GM19397 (cell line): ENCODE measurements around the gene CNTROB.
"Not testable (repeated sequence)": the region's sequence is repeated elsewhere in the genome, so short reads cannot be mapped to it uniquely, and the experiment has no call there.

Experiments
- ATAC-seq: cut with Tn5 transposase; IDR thresholded peaks from one replicate; pipeline ENCODE4 v1.9.1; 2021; ENCODE audit warnings: mild to moderate bottlenecking, moderate library complexity; ENCODE audit not compliant: unreplicated experiment

The CNTROB gene

DNA sequence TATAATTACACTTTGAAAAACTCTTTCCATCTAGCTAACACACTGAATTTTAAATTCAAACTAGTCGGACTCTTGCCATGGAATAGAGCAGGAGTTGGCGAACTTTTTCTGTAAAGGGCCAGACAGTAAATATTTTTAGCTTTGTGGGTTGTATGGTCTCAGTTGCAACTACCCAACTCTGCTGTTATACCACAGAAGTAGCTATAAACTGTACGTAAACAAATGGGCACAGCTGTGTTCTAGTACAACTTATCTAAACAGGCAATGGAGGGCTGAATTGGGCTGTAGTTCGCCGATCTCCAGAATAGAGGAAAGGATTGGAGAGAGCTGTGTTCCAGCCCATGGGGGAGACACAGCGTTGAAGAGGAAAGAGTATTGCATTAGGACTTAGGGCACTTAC lies 8.7 kb downstream of the CNTROB start:
- no peak for ATAC-seq

DNA sequence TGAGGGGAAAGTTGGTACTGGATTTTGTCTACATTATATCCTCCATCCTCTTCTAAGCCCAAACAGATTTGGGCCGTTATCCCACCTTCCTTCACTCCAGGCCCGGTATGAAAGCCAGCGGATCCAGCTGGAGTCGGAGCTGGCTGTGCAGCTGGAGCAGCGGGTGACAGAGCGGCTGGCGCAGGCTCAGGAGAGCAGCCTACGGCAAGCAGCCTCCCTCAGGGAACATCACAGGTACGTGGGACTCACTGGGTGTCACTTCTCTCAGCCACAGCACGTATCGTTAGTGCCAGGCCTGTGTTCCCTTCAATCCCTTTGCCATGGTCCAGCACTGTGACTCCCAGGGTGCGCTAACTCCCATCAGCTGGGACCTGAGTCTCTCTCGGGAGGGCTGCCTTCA lies 11.3 kb downstream of the CNTROB start:
- no peak for ATAC-seq

GRCh38 chr17:7944326-7944725 lies 12.3 kb downstream of the CNTROB start:
- ATAC-seq: no peak

DNA sequence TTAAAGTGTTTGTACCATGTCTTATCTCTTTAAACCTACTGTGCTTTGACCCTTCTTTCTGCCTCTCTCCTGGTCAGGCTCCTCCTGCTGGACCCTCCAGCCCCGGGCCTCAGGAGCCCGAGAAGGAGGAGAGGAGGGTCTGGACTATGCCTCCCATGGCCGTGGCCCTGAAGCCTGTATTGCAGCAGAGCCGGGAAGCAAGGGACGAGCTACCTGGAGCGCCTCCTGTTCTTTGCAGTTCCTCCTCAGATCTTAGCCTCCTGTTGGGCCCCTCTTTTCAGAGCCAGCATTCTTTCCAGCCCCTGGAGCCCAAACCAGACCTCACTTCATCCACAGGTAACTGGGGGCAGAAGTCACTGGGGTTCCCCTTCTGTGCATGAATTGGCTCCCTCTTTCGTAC lies 13.6 kb downstream of the CNTROB start:
- no peak for ATAC-seq

DNA sequence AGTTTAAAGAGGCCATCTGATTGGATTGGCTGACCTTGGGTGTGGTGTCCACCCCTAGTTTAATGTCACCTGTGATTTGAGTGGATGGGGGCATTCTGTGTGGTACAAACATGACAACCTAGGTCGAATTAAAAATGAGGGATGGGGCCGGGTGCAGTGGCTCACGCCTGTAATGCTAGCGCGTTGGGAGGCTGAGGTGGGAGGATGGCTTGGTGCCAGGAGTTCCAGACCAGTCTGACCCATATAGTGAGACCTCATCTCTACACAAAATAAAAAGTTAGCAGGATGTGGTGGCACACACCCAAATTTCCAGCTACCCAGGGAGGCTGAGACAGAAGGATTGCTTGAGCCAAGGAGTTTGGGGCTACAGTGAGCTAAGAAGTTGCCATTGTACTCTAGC lies 14.4 kb downstream of the CNTROB start:
- no peak for ATAC-seq

GRCh38 chr17:7947651-7948050 lies 15.6 kb downstream of the CNTROB start:
- ATAC-seq: no peak

DNA sequence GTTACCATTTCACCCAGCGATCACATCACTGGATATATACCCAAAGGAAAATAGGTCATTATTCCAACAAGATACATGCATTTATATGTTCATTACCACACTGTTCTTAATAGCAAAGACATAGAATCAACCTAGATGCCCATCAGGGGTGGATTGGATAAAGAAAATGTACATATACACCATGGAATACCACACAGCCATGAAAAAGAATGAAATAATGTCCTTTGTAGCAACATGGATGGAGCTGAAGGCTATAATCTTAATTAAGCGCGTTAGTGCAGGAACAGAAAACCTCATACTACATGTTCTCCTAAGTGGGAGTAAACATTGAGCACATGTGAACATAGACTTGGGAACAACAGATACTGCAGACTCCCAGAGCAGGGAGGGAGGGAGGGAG lies 18.6 kb downstream of the CNTROB start:
- no peak for ATAC-seq

DNA sequence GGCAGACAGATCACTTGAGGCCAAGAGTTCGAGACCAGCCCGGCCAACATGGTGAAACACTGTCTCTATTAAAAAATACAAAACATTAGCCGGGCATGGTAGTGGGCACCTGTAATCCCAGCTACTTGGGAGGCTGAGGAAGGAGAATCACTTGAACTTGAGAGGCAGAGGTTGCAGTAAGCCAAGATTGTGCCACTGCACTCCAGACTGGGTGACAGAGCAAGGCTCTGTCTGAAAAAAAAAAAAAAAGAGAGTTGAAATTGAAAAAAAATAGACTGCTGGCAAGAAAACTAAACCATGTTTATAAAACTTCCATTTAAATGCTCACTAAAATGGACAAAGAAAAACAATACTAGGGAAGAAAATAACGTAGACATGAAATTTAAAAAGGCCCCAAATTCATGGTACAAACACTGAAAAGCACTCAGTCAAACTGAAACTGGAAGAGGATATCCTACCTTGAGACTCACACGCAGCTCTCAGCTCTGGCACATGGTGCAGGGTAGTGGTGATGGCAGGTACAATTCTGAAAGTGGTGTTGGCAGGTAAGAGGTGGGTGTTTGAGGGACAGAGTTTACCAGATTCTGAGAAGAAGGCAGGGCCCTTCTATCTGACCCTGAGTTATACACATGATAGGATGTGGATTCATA lies 19.3 kb downstream of the CNTROB start:
- ATAC-seq: no peak

GRCh38 chr17:7953266-7953665 lies 21.3 kb downstream of the CNTROB start:
- not testable (repeated sequence) for ATAC-seq

DNA sequence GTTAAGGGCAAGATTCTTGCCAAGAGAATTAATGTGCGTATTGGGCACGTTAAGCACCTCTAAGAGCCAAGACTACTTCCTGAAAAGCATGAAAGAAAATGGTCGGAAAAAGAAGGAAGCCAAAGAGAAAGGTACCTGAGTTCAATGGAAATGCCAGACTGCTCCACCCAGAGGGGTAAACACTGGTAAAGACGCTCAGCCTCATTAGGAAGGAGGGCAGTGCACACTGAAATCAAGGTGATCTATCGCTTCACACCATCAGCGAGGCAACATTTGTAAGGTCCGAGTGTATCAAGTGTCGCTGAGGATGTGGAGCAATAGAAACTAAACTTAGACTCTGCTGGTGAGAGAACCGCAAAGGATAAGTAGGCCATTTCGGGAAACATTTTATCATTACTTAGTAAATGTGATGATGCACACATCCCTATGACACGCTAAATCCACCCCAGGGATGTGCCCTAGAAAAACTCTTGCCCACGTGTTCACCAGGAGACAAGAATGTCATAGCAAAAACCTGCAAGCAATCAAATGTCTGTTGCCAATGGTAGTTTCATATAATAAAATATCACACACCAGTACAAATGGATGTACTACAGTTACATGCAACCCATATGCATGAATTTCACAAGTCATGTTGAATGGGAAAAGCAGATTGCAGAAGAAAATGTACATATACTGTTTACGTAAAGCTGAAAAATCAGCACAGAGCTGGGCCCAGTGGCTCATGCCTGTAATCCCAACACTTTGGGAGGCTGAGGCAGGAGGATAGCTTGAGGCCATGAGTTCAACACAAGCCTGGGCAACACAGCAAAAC lies 23.6 kb downstream of the CNTROB start:
- ATAC-seq: no peak

- ATAC-seq: no peak
These were observed 24.4 kb downstream of the CNTROB start for GRCh38 chr17:7956228-7956965.

- ATAC-seq: no peak
These were observed 27.7 kb downstream of the CNTROB start for GRCh38 chr17:7959503-7960253.

GRCh38 chr17:7961421-7961820 lies 29.4 kb downstream of the CNTROB start:
- ATAC-seq: no peak

DNA sequence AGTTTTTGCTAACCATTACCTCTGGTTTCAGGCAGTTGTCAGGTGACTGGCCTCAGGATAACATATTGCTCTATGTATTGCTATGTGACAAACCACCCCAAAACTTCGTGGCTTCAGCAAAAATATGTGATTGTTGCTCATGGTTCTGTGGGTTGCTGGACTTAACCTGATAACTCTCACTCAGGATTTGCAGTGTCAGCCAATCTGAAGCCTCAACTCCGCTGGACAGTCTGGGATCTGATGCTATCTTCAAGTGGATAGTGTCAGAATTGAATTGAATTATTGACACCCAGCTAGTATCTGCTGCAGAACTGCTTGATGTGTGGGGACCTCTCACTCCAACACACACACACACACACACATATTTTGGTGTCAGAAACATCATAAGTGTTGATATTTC lies 35.7 kb downstream of the CNTROB start:
- no peak for ATAC-seq

DNA sequence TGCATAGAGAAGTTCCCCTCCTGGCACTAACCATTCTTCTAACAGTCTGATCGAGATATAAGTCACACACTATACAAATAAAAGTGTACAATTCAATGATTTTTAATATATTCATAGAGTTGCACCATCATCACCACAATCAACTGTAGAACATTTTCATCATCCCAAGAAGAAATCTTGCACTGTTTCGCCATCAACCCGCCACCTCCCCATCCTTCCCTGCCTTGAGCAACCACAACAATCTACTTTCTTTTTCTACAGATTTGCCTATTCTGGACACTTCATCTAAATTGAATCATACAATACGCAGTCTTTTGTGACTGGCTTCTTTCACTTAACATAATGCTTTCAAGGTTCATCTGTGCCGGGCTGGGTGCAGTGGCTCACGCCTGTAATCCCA lies 37.4 kb downstream of the CNTROB start:
- no peak for ATAC-seq

DNA sequence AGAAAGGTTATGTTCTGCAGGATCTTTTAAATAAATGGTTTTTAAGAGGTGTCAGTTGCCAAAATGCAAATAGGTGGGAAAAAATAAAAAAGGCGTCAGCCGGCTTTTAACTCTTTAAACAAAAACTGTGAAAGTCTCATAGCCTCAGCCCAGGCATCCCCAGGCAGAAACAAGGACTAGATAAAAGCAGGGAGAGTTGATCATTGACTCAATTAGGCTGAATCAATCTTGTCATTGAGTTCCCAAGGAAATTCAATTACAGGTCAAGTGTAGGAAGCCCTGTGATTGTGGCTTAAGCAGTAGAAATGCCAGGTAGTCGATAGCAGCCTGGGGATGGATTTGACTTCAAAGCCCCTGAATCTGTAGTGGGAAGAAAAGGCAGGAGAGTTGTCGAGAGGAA lies 39.6 kb downstream of the CNTROB start:
- no peak for ATAC-seq

DNA sequence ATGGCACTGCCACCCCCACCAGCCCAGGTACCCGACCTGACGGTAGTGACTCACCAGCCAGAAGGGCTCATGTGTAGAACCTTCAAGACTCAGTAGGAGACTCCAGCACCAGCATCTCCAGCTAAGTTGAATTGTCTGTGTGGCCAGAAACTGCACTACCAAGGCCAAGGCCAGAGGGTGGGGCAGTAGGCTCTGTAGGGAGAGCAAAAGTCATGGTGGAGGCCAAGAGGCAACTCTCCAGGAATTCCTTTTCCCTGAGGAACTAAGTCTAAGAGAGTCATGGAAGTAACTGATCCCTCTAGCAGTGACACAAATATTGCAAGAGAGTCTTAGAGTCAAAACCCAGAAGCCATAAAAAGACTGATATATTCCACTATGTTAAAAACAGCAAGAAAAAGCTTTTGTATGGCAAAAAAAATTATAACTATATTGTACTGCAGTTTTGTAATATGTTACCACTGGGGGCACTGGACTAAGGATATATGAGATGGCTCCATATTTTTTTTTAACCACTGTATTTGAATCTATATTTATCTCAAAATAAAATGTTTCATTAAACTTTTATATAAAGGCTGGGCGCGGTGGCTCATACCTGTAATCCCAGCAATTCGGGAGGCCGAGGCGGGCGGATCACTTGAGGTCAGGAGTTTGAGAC lies 40.3 kb downstream of the CNTROB start:
- no peak for ATAC-seq

- ATAC-seq: no peak
These were observed 42.7 kb downstream of the CNTROB start for GRCh38 chr17:7974638-7975131.

DNA sequence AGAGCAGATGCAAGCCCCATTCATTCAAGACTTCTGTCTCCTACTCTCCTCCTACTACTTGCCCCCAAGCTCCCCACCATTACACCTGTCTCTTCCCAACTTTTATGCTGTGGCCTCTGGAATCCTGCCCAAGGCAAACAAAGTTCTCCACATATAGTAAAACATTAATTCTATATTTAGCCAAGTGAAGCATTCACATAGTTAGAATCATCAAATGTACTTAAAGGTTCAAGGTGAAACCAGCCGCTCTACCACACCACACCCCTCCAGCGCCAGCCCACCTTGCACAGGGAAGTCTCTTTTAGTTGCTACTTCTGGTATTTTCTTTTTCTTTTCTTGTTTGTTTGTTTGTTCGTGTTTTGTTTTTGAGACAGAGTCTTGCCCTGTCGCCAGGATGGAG lies 45.0 kb downstream of the CNTROB start:
- ATAC-seq: no peak

GRCh38 chr17:7977805-7978204 lies 45.8 kb downstream of the CNTROB start:
- no peak for ATAC-seq

DNA sequence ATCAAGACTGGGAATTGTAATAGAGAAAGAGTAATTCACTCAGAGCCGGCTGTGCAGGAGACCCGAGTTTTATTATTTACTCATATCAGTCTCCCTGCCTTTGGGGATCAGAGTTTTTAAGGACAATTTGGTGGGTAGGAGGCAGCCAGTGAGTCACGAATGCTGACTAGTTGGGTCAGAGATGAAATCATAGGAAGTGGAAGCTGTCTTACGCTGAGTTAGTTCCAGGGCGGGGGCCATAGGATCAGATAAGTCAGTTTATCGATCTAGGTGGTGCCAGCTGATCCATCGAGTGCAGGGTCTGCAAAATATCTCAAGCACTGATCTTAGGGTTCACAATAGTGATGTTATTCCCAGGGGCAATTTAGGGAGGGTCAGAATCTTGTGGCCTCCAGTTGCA lies 50.2 kb downstream of the CNTROB start:
- no peak for ATAC-seq
